CD4-positive, alpha-beta T cell treated with Interleukin-4 for 4 hours (primary cell): Measurements from ENCODE around the gene HECTD1.
"Not testable (repeated sequence)": the region's sequence is repeated elsewhere in the genome, so short reads cannot be mapped to it uniquely, and the experiment has no call there.

Source experiments
- DNase-seq: peaks from one replicate; pipeline ENCODE4 v3.0.0-alpha.2; 2020

HECTD1 gene

DNA sequence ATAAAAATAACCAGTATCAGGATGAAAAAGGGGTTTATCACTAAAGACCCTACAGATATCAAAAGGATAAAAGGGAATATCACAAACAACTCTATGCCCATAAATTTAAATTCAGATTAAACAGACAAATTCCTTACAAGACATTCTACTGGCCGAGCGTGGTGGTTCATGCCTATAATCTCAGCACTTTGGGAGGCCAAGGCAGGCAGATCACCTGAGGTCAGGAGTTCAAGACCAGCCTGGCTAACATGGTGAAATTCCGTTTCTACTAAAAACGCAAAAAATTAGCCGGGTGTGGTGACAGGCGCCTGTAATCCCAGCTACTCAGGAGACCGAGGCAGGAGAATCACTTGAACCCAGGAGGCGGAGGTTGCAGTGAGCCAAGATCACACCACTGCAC, 15.0 kb downstream of the HECTD1 start:
- DNase-seq: not testable (repeated sequence)

DNA sequence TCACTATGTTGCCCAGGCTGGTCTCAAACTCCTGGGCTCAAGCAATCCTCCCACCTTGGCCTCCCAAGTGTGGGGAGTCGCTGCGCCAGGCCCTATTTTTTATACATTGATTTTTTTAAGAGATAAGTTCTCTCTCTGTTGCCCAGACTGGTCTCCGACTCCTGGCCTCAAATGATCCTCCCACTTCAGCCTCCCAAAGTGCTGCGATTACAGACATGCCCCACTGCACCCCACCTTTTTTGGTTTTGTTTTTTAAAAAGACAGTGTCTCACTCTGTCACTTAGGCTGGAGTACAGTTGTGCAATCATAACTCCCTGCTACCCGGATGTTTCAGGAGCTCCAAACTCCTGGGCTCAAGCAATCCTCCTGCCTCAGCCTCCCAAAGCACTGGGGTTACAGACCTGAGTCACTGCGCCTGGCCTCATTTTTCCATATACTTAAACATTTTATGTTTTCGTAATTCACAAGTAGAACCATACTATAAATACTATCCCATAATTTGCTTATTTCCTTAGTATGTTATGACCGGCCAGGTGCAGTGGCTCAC, 16.8 kb downstream of the HECTD1 start:
- DNase-seq: no peak

DNA sequence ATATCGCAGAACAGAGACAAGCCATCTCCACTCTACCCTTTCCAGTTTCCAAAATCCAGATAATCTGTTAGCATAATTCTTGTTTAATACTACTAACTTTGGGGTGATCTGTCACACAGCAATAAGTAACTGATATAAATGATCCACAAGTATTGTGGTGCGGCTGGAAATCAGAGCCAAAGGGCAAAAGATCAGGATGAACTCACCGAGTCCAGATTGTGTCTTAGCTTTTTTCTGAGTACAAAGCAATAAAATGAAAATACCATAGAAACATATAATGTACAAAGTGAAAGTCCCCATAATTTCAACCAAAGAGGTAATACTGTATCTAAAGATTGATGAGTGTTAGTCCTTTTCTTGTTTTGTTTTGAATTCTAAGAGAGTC, 17.4 kb downstream of the HECTD1 start:
- DNase-seq: no peak

DNA sequence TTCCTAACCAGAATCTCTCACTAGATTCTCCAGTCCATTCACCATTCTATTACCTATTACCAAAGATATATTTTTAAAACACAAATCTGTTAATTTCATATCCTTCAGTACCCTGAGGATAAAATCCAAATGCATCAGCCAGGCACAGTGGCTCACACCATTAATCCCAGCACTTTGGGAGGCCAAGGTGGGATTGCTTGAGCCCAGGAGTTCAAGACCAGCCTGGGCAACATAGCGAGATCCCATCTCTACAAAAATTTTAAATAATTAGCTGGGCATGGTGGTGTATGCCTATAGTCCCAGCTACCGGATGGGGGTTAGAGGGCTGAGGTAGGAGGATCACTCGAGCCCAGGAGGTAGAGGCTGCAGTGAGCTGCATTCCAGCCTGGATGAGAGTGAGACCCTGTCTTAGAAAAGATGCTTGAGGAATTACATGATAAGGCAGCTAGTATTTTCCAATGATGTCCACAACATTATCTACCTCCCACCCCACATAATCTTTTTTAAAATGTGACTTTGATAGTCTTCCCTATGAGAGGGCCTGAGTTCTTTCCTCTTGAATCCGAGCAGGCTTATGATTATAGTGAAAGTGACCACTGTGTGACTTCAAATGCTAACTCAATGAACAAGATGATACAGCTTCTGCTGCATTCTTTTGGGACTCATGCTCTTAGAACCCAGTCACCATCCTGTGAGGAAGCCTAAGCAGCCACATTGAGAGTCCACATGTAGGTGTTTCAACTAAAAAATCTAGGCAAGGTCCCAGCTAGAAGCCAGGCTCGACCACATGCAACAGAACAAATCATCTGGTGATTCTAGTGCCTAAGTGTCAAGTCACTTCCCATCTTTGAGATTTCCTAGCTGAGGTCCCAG, 18.0 kb downstream of the HECTD1 start:
- no peak for DNase-seq

DNA sequence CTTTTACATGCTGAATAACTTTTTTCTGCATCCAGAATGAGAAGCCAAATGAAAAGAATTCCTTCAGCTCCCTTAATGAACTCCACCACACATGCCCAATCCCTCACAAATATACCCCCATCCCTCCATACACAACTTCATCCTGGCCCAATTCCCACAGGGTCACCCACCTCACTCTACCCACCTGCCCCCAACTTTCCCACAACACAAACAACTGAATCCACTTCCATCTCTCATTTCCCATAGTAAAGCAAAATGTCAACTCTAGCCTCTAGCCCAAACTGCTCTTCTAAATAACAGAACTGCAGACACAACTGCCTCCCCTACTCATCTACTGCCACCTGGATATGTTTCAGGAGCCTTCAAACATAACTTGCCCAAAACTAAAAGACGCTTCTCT, 18.8 kb downstream of the HECTD1 start:
- no peak for DNase-seq

DNA sequence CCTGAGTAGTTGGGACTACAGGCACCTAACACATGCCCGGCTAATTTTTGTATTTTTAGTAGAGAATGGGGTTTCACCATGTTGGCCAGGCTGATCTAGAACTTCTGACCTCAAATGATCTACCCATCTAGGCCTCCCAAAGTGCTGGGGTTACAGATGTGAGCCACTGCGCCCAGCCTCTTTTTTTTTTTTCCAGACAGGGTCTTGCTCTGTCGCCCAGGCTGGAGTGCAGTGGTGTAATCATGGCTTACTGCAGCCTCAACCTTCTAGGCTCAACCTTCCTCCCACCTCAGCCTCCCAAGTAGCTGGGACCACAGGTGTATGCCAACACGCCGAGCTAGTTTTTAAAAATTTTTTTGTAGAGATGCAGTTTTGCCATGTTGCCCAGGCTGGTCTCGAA, 25.6 kb downstream of the HECTD1 start:
- DNase-seq: not testable (repeated sequence)

DNA sequence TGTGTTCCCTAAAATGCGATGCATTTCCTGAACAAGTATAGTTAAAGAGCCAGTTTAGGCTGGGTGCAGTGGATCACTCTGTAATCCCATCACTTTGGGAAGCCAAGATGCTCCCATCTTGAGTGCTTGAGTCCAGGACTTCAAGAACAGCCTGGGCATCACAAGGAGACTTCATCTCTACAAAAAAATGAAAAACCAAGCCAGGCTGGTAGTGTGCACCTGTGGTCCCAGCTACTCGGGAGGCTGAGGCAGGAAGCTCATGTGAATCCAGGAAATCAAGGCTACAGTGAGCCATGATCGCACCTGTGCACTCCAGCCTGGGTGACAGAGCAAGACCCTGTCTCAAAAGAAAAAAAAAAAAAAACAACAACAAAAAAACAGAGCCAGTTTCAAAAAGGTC, 26.3 kb downstream of the HECTD1 start:
- DNase-seq: no peak

DNA sequence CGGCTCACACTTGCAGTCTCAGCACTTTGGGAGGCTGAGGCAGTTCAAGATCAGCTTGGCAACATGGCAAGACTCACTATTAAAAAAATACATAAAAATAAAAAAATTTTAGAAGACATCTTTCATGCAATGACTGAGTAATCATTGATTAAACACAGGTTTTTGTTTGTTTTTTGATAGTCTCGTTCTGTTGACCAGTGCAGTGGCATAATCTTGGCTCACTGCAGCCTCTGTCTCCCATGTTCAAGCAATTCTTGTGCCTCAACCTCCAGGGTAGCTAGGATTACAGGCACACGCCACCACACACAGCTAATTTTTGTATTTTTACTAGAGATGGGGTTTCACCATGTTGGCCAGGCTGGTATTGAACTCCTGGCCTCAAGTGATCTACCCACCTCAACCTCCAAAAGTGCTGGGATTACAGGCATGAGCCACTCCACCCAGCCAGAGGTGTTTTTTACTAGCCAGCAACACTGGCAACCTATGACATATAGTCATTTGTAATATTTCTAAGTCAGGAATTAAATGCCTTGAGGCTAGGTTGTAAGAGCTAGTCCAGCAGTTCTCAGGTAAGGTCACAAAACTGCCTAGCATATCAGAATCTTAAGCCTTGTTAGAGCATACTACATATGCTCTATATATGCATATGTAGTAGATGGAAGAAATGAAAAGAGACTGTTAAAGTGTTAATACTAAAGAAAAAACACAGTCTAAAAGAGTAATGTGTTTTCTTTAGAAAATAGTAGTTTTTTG, 27.1 kb downstream of the HECTD1 start:
- DNase-seq: no peak

DNA sequence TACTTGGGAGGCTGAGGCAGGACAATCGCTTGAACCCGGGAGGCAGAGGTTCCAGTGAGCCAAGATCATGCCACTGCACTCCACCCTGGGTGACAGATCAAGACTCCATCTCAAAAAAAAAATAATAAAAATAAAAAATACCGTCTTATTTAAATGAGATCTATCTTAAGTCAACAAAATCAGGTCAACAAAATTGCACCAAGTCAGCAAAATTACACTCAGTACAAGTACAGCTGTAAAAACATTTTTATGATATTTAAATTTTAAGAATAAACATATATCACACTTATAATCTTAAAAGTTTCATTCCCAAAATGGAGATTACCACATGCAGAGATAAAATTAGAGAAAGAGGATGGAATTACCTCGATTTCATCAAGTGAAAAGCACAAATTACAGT, 33.2 kb downstream of the HECTD1 start:
- no peak for DNase-seq

DNA sequence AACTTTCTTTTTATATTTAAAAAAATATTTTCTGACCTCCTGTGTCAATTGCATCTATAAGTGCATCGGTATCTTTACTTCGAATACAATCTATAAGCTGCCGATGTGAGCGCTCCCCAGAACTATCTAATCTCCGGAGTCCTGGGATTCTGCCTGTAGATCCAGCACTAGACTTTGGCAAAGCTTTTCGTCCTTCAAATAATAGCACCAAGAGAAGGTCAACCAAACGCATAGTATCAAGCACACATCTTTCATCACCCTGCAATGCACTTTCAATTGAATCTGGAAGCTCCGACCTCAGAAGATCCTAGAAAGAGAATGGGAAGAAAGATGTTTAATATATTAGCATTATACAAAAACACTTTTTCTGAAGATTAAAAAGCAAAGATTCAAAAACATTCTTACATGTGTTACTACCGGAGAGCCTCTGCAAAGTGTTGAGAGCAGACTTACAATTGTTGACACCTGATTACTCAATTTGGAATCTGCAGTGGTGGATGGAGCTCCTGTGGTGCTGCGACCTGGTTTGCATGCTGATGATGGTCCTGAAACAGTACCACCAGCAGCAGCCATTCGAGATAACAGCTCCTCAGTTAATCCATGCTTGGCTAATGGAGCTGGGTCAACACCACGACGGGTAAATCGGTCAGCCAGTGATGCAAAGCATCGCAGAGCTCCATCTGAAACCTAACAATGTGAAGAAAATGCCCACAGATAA, 34.3 kb downstream of the HECTD1 start:
- DNase-seq: no peak

DNA sequence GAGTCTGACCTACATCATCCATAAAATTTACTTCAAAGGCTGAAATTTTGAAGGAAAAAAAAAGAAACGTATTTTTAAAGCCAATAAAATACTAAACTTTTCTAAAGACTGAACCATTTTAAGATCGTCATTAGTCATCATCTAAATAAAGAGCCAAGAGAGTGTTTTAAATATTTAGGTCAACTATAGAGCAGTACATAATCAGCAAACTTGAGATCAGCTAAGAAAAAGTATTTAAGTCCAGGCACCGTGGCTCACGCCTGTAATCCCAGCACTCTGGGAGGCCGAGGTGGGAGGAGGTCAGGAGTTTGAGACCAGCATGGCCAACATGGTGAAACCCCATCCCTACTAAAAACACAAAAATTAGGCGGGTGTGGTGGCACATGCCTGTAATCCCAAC, 35.5 kb downstream of the HECTD1 start:
- DNase-seq: no peak

DNA sequence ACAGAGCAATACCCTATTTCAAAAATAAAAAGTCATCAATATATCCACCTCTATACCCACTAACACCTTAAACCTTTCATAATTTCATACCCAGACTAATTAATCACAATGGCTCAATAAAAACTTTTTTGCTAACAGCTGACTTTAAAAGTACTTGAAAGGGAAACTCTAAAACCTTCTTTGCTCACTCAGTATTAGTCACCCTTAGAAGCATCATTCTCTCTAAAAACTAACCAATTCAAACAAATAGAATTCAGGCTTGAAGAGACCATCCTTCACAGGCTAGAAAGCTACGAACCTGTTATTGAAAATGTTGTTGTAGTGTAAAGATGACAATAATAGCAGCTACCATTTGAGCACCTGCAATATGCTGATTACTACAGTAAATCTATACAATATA, 37.2 kb downstream of the HECTD1 start:
- DNase-seq: no peak

DNA sequence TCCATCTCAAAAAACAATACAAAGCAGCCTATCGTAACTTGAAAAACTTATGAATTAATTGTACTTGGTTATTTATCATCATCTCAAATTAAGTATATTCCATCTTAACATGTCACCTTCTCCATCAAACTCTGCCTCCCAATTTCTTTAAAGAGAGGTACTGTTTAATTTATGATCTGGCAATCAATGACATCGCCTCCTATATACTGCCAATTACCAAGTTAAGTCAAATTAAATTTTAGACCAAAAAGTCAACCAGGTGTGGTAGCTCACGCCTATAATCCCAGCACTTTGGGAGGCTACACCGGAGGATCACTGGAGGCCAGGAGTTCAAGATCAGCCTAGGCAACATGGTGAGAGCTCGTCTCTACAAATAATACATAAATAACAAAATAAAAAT, 37.7 kb downstream of the HECTD1 start:
- no peak for DNase-seq

DNA sequence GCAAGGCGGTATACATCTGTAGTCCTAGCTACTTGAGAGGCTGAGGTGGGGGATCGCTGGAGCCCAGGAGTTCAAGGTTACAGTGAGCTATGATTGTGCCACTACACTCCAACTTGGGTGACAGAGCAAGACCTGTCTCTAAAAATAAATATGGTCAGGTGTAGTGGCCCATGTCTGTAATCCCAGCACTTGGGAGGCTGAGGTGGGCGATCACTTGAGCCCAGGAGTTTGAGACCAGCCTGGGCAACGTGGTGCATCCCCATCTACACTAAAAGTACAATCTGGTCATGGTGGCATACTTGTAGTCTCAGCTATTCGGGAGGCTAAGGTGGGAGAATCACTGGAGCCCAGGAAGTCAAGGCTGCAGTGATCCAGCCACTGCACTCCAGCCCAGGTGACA, 40.6 kb downstream of the HECTD1 start:
- no peak for DNase-seq

DNA sequence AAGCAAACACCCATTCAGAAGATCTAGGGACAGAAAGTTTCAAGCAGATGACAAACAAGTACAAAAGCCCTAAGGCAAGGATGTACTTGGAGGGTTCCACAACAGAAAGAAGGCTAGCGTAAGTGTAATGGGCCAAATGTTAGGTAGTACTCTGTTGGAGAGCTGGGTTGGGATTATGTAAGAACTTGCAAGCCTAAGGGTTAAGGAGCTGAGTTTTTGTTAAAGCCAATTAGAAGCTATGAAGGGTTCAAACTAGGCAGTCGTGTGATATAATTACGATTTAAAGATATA, 41.4 kb downstream of the HECTD1 start:
- no peak for DNase-seq

DNA sequence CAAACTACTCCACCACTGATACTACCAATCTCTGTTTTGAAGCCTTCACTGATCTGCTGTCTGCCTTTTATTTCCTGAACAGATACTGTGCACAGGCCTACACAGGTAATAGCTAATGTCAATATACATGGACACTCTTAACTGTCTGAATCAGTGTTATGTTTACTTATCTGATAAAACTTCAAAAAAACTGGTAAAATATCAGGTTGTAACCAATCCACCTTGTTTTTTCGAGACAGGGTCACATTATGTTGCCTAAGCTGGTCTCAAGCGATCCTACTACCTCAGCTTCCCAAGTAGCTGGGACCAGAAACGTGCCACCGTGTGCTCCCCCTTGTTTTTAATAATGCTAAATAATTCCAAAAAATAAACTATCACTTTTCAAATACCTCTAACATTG, 43.5 kb downstream of the HECTD1 start:
- no peak for DNase-seq

DNA sequence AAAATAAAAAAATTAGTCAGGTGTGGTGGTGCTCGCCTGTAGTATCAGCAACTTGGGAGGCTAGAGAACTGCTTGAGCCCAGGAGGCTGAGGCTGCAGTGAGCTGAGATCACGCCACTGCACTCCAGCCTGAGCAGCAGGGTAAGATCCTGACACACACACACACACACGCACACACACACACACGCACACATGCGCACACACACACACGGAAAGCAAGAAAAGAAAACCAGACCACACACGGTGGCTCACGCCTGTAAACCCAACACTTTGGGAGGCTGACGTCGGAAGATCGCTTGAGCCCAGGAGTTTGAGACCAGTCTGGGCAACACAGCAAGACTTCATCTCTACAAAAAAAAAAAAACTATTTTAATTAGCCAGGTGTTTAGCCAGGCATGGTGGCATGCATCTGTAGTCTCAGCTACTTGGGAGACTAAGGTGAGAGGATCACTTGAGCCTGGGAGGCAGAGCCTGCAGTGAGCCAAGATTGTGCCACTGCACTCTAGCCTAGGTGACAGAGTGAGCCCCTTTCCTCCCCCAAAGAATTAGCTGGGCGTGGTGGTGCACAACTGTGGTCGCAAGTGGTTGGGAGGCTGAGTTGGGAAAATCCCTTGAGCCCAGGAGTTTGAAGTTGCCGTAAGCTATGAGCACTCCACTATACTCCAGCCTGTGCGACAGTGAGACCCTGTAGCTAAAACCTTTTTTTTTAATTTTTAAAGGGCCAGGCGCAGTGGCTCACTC, 44.5 kb downstream of the HECTD1 start:
- no peak for DNase-seq

DNA sequence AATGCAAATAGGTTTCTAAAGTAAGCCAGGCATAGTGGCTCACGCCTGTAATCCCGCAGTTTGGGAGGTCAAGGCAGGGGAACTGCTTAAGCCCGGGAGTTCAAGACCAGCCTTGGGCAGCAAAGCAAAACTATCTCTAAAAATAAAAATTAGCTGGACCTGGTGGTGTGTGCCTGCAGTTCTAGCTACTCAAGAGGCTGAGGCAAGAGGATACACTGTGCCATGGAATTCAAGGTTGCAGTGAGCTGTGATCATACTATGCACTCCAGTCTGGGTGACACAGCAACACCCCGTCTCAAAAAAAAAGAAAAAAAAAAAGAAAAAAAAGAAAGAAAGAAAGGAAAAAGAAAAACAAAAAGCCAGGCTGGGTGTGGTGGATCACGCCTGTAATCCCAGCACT, 46.3 kb downstream of the HECTD1 start:
- DNase-seq: no peak

DNA sequence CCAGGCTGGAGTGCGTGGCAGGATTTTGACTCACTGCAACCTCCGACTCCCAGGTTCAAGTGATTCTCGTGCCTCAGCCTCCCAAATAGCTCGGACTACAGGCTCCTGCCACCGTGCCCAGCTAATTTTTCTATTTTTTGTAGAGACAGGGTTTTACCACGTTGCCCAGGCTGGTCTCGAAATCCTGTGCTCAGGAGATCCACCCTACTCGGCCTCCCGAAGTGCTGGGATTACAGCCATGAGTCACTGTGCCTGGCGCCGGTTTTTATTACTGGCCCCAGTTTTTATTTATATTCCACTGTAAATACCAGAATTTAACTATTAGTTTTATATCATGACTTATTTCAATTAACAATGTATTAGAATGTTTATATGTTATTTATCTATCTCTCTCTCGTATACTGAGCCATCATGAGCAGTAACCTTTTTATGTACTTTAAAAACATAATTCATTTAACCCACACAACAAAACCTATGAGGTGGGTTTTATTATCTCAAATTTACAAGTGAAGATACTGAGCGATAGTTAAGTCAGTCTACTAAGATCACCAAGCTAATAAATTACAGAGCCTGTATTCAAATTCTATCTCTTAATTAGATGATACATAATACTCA, 47.8 kb downstream of the HECTD1 start:
- DNase-seq: no peak

DNA sequence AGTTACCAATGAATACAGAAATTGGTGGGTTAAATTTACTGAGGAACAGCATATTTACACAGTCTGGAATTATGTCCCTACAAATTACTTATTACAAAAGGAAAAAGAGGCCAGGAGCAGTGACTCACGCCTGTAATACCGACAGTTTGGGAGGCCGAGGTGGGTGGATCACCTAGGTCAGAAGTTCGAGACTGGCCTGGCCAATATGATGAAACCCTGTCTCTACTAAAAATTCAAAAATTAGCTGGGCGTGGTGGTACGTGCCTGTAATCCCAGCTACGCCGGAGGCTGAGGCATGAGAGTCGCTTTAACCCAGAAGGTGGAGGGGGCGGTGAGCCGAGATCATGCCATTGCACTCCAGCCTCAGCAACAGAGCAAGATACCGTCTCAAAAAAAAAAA, 52.6 kb downstream of the HECTD1 start:
- no peak for DNase-seq

DNA sequence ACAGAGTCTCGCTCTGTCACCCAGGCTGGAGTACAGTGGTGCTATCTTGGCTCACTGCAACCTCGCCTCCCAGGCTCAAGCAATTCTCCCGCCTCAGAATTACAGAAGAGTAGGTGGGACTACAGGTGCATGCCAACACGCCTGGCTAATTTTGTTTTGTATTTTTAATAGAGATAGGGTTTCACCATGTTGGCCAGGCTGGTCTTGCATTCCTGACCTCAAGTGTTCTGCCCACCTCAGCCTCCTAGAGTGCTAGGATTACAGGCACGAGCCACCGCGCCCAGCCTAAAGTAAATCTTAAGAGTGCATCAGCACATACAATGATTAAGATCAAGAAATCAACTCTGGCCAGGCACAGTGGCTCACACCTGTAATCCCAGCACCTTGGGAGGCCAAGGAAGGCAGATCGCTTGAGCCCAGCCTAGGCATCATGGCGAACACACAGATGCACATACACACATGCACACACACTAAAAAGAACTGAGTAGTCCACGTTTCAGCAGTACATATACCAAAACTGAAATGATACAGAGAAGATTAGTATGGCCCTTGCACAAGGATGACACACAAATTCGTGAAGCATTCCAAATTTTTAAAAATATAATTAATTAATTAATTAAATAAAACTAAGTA, 65.0 kb downstream of the HECTD1 start:
- DNase-seq: no peak

DNA sequence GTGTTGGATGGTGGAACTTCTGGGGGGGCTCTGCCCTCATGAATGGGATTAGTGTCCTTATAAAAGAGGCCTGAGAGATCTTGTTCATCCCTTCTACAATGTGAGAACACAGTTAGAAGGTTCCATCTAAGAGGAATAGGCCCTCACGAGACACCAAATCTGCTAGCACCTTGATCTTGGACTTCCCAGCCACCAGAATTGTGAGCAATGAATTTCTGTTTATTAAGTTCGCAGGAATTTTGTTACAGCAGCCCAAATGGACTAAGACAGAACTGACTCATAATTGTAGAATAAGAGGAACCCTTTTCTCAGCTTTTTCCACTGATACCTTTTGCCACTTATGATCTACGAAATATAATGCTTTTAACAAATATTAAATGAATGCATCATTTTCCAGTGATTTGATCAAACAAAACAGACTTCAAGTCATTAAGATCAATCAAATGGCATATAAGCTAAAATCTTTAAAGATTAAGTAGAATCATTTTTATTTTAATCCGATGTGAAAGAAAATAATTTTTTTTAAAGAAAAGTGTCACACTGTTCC, 68.2 kb downstream of the HECTD1 start:
- DNase-seq: no peak
